Measurements from ENCODE around the gene DNM2.

DNA sequence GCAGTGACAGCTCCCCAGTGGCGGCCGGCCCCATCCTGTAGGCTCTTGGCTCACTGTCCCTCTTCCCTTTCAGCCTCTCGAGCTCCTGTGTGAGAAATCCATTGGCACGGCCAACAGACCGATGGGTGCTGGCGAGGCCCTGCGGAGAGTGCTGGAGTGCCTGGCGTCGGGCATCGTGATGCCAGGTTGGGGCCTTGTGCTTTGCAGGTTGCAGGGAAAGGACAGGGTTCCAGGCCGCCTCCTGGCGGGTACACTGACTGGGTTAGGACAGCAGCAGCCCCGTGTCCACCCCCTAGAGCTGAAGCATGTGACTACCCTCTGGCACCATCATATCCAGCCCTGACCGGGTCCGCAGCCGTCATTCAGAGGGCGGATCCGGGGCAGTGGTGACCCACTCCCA is 38.1 kb upstream of the DNM2 start:
- no peak for TF ChIP-seq EZH2 (IDR thresholded peaks at IDR 0.05)
- TF ChIP-seq POLR2AphosphoS5 (IDR thresholded peaks at IDR 0.05; ENCODE audit: borderline replicate concordance, low read depth, low read length): no peak
- no peak for TF ChIP-seq FOXP2 (optimal IDR thresholded peaks at IDR 0.05; ENCODE audit: control extremely low read depth, extremely low read length, insufficient read depth)
